ENCODE data around the gene MAP2K5. TPM values are rescaled to one million over a fixed set of nuclear protein-coding genes. Genes with fewer than 3 reads are reported as not detected.

The MAP2K5 gene
- total RNA-seq, 1 experiment from 2014 or later, result 13.6 TPM

GRCh38 chr15:67550522-67550921 is 8.0 kb downstream of the MAP2K5 start (continued):
- TF ChIP-seq RELA (CRISPR knock-in tag; IDR thresholded peaks at IDR 0.05; ENCODE audit: borderline replicate concordance) (no peak), CBFB (CRISPR knock-in tag; IDR thresholded peaks at IDR 0.05; ENCODE audit: low read depth) (no peak), ZNF263 (CRISPR knock-in tag; IDR thresholded peaks at IDR 0.05; ENCODE audit: low read depth) (no peak), SMAD3 (CRISPR knock-in tag; IDR thresholded peaks at IDR 0.05; ENCODE audit: borderline replicate concordance) (no peak), TCF7 (CRISPR knock-in tag; IDR thresholded peaks at IDR 0.05; ENCODE audit: low read depth) (no peak)
- TF ChIP-seq, protein P1, sequence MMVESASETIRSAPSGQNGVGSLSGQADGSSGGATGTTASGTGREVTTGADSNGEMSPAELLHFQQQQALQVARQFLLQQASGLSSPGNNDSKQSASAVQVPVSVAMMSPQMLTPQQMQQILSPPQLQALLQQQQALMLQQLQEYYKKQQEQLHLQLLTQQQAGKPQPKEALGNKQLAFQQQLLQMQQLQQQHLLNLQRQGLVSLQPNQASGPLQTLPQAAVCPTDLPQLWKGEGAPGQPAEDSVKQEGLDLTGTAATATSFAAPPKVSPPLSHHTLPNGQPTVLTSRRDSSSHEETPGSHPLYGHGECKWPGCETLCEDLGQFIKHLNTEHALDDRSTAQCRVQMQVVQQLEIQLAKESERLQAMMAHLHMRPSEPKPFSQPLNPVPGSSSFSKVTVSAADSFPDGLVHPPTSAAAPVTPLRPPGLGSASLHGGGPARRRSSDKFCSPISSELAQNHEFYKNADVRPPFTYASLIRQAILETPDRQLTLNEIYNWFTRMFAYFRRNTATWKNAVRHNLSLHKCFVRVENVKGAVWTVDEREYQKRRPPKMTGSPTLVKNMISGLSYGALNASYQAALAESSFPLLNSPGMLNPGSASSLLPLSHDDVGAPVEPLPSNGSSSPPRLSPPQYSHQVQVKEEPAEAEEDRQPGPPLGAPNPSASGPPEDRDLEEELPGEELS (CRISPR knock-in tag; IDR thresholded peaks at IDR 0.05), result no peak

GRCh38 chr15:67551207-67551743 is 8.8 kb downstream of the MAP2K5 start:
- ChIA-PET CTCF (no interaction called here), POLR2A (no interaction called here)
- DNase-seq (ENCODE audit: low spot score) (no peak), ATAC-seq (no peak)
- H3K9me3 Mint-ChIP-seq, result no peaks in the 10 kb centered on the region
- peaks cover 26% of the 10 kb centered on the region for H3K4me1 Mint-ChIP-seq
- H3K36me3 Mint-ChIP-seq, result peaks cover 11% of the 10 kb centered on the region
- no peak overlapping the region for H3K4me3 Mint-ChIP-seq
- H3K27me3 Mint-ChIP-seq (ENCODE audit: low read depth), result no peaks in the 10 kb centered on the region
- H3K27ac Mint-ChIP-seq, result no peak overlapping the region
- peak; percentile 86 for TF ChIP-seq ZNF121 (CRISPR knock-in tag; IDR thresholded peaks at IDR 0.05)
- no peak for TF ChIP-seq NFATC4 (CRISPR knock-in tag; IDR thresholded peaks at IDR 0.05)

GRCh38 chr15:67554580-67554979 is 12.1 kb downstream of the MAP2K5 start:
- Mint-ChIP-seq H3K4me1 (peaks cover 21% of the 10 kb centered on the region), H3K36me3 (peaks cover 18% of the 10 kb centered on the region)
- TF ChIP-seq ZNF425 (CRISPR knock-in tag; conservative IDR thresholded peaks at IDR 0.05) (no peak), FOXJ3 (CRISPR knock-in tag; IDR thresholded peaks at IDR 0.05; ENCODE audit: borderline replicate concordance) (no peak), TEAD1 (CRISPR knock-in tag; IDR thresholded peaks at IDR 0.05) (no peak), JUN (CRISPR knock-in tag; IDR thresholded peaks at IDR 0.05) (no peak), ATF6 (CRISPR knock-in tag; IDR thresholded peaks at IDR 0.05) (no peak), RELA (CRISPR knock-in tag; IDR thresholded peaks at IDR 0.05; ENCODE audit: borderline replicate concordance) (no peak), NR1H2 (CRISPR knock-in tag; IDR thresholded peaks at IDR 0.05) (no peak), MLX (CRISPR knock-in tag; IDR thresholded peaks at IDR 0.05) (no peak)
- TF ChIP-seq, protein P2, sequence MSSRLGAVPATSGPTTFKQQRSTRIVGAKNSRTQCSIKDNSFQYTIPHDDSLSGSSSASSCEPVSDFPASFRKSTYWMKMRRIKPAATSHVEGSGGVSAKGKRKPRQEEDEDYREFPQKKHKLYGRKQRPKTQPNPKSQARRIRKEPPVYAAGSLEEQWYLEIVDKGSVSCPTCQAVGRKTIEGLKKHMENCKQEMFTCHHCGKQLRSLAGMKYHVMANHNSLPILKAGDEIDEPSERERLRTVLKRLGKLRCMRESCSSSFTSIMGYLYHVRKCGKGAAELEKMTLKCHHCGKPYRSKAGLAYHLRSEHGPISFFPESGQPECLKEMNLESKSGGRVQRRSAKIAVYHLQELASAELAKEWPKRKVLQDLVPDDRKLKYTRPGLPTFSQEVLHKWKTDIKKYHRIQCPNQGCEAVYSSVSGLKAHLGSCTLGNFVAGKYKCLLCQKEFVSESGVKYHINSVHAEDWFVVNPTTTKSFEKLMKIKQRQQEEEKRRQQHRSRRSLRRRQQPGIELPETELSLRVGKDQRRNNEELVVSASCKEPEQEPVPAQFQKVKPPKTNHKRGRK (CRISPR knock-in tag; IDR thresholded peaks at IDR 0.05; ENCODE audit: borderline replicate concordance), result no peak
- TF ChIP-seq, protein P3, sequence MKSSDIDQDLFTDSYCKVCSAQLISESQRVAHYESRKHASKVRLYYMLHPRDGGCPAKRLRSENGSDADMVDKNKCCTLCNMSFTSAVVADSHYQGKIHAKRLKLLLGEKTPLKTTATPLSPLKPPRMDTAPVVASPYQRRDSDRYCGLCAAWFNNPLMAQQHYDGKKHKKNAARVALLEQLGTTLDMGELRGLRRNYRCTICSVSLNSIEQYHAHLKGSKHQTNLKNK (CRISPR knock-in tag; IDR thresholded peaks at IDR 0.05), result no peak
- TF ChIP-seq, protein P4, sequence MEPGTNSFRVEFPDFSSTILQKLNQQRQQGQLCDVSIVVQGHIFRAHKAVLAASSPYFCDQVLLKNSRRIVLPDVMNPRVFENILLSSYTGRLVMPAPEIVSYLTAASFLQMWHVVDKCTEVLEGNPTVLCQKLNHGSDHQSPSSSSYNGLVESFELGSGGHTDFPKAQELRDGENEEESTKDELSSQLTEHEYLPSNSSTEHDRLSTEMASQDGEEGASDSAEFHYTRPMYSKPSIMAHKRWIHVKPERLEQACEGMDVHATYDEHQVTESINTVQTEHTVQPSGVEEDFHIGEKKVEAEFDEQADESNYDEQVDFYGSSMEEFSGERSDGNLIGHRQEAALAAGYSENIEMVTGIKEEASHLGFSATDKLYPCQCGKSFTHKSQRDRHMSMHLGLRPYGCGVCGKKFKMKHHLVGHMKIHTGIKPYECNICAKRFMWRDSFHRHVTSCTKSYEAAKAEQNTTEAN (CRISPR knock-in tag; IDR thresholded peaks at IDR 0.05), result no peak
- TF ChIP-seq, protein P5, sequence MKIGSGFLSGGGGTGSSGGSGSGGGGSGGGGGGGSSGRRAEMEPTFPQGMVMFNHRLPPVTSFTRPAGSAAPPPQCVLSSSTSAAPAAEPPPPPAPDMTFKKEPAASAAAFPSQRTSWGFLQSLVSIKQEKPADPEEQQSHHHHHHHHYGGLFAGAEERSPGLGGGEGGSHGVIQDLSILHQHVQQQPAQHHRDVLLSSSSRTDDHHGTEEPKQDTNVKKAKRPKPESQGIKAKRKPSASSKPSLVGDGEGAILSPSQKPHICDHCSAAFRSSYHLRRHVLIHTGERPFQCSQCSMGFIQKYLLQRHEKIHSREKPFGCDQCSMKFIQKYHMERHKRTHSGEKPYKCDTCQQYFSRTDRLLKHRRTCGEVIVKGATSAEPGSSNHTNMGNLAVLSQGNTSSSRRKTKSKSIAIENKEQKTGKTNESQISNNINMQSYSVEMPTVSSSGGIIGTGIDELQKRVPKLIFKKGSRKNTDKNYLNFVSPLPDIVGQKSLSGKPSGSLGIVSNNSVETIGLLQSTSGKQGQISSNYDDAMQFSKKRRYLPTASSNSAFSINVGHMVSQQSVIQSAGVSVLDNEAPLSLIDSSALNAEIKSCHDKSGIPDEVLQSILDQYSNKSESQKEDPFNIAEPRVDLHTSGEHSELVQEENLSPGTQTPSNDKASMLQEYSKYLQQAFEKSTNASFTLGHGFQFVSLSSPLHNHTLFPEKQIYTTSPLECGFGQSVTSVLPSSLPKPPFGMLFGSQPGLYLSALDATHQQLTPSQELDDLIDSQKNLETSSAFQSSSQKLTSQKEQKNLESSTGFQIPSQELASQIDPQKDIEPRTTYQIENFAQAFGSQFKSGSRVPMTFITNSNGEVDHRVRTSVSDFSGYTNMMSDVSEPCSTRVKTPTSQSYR (CRISPR knock-in tag; IDR thresholded peaks at IDR 0.05), result no peak

More at GRCh38 chr15:67554580-67554979, 12.1 kb downstream of the MAP2K5 start:
- H3K4me3 Mint-ChIP-seq, result no peak overlapping the region
- ChIA-PET POLR2A (no interaction called here), CTCF (interaction anchor here (0.6 kb wide), 1 partner anchor 1697 kb away, joined by 3 read pairs; no protein-coding TSS in a partner anchor)
- H3K27ac Mint-ChIP-seq, result no peak overlapping the region
- no peak for ATAC-seq
- no peaks in the 10 kb centered on the region for H3K27me3 Mint-ChIP-seq (ENCODE audit: low read depth)
- no peak for DNase-seq (ENCODE audit: low spot score)
- peaks cover 3% of the 10 kb centered on the region; the same call in 1 of the 2 replicates for H3K9me3 Mint-ChIP-seq

All from WTC11 (cell line).